GM18507 (cell line): Measurements from ENCODE around the gene KLK1.
A peak's percentile ranks its signal among the peaks of the same experiment; 100 is the strongest.
"Not testable (repeated sequence)": the region's sequence is repeated elsewhere in the genome, so short reads cannot be mapped to it uniquely, and the experiment has no call there.

ENCODE experiments used
- DNase-seq: peaks from one replicate; pipeline ENCODE4 v3.0.0; 2011; ENCODE audit warnings: low read depth; ENCODE audit not compliant: insufficient read length; ENCODE audit errors: extremely low spot score
- FAIRE-seq: peaks from 2 replicates; lab custom pipeline; 2011; peaks lifted over from hg19 to GRCh38; lab: Jason Lieb, UNC

Gene KLK1

DNA sequence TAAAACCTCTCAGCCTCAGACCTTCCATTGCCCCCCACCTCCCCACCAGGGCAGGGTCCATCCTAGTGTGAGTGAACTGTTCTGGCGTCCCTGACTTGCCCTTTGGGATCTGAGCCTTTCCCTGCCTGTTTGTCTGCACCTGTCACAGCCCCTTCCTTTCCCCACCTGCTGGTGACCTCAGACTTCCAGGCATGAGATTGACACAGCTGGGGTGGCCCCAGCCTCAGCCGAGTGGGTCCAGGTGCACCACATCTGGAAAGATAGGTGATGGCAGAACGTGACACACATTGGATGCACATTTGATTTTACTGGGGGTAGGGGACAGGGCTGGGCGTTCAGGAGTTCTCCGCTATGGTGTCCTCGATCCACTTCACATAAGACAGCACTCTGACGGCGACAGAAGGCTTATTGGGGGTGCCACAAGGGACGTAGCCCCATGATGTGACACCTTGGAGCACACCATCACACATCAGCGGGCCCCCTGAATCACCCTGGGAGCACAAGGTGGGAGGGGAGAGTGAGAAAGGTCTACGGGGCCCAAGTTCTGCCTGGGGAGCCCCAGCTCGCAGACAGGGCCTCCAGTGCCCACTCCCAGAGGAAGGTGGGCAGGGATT, 4.6 kb downstream of the KLK1 start:
- no peak for DNase-seq
- FAIRE-seq: peak; percentile 24

DNA sequence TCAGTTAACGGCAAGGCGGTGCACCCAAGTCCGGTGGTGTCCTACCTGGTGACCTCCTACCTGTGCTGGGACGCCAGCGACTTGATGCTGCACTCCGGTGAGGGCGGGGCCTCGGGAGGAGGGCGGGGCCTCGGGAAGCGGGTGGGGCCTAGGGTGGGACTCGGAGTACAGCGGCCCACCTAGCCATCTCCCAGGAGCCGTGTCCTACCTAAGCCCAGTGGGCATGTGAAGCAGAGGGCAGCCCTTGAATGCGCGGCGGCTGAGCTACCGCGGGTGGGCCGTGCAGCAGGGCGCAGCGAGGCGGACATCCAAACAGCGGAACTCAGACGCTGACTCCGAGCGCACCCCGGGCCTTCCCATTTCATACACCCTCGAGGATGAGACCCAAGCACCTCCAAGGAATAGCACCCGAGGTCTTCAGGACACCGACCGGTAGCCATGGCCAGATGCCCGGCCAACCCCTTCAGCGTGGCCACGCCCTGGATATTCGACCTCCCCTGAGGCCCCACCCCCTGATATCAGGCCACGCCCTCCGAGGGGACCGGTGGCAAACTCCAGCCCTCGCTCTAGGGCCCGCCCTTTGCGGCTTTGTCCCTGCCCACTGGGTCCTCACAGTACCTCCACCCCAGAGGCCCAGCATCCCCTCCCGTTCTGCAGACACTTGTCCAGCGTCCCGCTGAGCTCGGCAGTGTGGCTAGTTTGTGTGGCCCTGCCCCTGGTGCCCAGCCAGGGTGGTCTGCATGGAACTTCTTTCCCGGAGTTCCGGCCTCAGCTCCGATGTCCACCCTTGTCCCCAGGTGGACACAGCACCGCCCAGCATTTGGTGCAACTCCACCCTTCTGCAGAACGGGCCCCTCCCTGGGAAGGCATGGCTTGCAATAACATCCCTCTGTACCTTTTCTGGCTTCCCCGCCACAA, 5.4 kb downstream of the KLK1 start:
- peak; percentile 73 for DNase-seq
- no peak for FAIRE-seq

DNA sequence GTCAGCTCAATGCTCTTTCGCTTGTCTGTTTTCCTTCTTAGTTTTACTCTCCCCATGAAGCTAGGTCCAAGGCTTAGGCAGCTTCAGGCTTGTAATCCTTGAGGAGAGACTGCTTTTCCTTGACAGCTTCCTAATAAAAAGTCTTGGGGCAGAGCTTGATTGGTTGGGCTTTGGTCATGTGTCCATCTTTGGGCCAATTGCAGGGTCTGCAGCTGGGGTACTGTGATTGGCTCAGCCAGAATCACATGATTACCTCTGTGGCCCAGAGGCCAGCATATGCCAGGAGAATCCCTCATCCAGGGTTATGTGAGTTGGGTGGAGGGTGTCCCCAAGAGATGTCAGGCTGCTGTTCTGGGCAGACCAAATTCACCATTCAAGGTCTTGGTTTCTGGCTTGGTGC, 8.1 kb downstream of the KLK1 start:
- FAIRE-seq (no peak), DNase-seq (no peak)

DNA sequence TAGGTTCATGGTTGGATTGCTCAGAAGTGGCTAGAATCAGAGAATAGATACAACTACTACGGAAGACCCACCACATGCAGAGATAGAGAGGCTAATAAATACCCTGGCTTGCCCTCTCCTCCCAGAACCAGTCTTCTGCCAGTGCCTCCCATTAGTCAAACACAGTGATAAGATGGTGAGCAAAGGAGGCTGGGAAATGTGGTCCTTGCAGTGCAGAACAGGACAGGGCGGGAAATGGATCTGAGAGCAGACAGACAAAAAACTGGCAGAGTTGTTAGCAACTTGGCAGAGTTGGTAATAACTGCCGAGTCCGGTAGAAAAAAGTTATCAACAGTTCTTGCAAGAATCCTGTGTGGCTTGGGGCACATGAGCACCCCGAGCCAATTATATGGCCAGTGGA, 8.7 kb downstream of the KLK1 start:
- no peak for DNase-seq
- FAIRE-seq: no peak

DNA sequence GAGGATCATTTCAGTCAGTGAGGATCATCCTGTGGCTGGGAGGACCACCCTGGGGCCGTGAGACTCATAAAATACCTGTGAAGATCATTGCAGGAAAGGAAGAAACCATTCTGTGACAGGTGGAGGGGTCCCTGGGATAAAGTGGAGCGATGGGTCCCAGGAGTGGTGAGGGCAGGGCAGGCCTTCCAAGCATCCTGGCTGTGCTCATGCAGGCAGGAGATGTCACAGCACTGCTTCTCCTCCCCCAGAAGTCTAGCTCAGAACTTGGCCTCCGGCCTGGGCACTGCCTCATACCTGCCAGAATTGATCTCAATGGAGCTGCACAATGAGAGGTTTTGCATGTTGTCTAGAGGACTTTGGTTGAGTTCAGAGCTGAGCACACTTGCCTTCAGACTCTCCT, 11.1 kb downstream of the KLK1 start:
- FAIRE-seq: no peak
- DNase-seq: no peak

DNA sequence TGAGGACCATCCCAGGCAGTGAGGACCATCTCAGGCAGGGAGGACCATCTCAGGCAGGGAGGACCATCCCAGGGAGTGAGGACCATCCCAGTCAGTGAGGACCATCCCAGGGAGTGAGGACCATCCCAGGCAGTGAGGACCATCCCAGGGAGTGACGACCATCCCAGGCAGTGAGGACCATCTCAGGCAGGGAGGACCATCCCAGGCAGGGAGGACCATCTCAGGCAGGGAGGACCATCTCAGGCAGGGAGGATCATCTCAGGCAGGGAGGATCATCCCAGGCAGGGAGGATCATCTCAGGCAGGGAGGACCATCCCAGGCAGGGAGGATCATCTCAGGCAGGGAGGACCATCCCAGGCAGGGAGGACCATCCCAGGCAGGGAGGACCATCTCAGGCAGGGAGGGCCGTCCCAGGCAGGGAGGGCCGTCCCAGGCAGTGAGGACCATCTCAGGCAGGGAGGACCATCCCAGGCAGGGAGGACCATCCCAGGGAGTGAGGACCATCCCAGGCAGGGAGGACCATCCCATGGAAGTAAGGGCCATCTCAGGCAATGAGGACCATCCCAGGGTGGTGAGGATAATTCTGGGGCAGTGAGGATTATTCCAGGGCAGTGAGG, 11.9 kb downstream of the KLK1 start:
- FAIRE-seq, DNase-seq: not testable (repeated sequence)

DNA sequence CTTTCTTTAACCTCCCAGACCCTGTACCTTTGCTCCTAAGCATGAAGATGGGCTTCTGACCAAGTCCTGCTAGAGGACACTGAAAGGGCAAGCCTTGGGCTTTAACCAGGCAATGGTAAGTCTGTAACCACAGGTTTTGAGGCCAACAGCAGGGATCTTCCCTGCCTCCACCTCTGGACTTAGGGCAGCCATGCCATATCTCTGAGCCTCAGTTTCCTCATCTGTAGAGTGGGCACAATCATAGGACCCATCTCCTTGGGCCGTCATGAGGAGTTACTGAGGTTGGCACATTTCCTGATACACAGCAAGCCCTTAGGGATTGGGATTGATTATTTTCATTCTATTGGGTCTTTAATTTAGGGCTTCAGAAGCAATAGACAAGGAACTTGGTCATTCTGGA, 14.7 kb downstream of the KLK1 start:
- FAIRE-seq (no peak), DNase-seq (no peak)

DNA sequence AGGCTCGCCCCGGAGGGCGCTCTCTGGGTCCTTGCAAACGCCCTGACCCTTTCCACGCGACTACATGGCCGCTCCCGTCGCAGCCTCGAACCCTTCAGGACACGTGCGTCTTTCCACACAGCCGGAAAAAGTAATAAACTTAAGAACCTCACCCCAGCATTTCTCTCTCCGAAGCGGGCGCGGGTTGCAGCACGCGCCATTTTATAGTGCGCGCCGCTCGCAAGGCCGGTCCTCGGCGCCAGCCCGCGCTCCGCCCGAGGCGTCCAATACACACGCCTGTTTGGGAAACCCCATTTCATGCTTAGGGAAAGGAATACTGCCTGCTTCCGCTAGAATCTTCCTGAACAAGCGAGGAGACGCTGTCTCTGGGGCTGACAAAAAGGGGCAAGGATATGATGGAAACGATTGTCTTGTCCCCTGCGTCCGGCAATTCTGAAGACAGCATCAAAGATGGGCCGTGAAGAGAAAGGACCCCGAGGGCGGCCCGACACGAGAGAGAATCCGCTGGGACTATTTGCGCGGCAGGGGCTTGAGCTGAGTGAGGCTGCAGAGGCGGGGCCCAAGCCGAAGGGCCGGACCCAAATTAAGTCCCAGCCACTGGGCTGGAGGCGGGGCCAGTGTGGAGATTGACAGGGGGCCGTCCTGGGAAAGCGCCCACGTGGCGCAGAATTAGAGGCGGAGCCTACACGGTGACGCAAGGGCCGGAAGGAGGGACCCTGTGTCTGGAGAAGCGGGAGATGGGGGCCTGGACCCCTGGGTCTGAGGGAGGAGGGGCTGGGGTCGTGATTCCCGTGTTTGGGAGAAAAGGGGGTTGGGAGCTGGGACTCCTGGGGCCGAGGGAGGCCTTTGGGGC, 18.9 kb downstream of the KLK1 start:
- FAIRE-seq: peak; percentile 98

DNA sequence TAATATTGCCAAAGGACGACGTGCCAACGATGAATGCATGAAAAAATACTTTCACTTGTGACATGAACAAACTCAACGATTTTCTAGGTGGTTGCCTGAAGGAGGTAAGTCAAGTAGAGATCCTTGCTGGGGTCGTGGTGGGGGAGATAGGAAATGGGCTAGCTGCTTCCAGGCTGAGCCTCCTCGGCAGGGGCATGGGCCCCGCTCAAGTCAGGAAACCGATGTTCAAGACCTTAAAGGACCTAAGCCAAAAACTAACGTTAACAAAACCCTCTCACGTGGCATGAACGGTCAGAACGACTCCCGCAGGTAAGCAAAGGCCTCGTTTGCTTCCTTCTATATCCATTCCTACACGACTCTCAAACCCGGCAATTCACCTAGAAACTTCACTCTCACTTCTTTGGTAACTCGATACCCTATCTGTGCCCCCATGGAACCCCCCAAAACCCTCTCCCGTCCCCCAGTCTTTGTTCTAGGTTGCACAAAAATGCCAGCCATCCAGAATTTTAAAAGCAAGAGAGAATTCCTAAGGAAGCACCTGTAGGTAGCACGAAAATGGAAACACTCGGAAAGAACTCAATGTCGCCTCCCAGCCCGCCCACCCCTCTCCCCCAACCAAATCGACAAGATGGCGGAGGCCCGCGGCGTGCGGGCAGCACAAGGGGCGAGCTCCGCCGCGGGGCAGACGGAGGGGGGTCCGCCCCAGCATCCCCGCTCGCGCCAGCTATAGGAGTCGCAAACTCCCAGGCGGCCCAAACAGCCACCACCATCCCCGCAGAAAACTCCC, 19.8 kb downstream of the KLK1 start:
- DNase-seq (no peak), FAIRE-seq (no peak)

More for the DNA sequence above, 18.9 kb downstream of the KLK1 start:
- DNase-seq: peak; percentile 93

DNA sequence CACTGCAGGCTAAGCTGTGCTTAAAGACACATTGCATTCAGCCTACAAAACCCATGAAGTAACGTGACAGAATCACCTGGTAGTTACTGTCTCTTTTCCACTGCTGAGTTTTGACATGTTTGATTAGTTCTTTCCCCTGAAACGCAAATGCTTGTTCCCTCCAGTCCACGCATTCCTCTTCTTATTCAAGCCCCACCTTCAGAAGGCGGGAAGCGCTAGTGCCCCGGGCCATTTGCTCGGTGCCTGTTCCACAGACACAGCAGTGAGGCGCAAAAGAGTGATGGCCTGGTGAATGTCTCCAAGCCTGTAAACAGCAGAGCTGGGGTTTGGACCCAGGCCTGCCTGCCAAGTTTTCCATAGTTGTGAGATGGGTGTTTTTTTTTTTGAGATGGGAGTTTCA, 22.5 kb downstream of the KLK1 start:
- DNase-seq: no peak
- no peak for FAIRE-seq

DNA sequence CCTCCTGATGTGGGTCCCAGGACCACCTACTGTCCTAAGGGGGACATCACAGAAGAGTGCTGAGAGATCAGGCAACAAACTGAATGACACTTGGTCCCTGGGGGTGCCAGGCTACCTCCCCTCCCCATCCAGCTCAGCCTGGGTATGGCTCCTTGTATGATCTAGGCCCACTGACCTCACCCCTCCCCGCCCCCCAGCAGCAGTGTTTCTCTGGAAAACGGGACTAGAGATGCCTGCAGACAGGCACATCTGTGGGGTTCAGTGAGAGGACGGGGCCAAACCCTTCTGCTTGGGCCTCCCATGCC, 24.1 kb downstream of the KLK1 start:
- FAIRE-seq: no peak
- DNase-seq: no peak

DNA sequence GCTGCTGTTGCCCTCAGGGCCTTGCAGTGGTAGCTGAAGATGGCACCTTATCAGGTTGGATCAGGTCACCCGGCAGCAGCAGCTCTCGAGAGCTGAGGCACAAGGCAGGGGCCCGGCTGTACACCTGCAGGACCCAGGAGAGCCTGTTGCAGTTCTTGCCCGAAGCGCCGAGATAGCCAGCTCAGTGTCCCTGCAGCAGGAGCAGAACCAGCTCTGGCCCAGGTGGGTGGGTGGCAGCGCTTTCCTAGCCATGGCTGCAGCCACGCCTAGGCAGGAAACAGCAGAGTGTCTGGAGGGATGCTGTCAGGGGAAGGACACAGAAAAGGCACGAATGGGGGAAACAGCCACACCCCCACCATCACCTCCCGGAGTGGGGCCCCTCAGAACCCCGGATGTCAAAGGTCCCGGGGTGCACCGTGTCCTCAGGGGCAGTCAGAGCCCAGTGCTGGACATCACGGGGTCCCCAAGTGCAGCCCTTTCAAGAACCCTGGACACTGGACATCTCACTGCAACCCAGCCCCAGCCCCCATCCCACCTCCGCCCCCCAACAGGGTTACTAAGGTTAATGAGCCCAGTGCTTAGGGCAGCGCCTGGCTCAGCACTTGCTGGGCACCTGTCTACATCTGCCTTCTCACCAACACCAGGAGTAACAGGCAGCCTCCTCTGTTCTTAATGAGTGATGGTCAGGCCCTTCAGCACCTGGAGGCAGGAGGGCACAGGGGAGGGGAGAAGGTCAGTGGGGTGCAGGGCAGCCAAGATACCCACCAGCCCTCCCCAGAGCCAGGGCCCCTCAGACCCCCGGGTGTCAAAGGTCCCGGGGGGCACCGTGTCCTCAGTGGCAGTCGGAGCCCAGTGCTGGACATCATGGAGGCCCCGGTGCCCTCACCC, 24.7 kb downstream of the KLK1 start:
- DNase-seq: no peak
- FAIRE-seq: no peak

DNA sequence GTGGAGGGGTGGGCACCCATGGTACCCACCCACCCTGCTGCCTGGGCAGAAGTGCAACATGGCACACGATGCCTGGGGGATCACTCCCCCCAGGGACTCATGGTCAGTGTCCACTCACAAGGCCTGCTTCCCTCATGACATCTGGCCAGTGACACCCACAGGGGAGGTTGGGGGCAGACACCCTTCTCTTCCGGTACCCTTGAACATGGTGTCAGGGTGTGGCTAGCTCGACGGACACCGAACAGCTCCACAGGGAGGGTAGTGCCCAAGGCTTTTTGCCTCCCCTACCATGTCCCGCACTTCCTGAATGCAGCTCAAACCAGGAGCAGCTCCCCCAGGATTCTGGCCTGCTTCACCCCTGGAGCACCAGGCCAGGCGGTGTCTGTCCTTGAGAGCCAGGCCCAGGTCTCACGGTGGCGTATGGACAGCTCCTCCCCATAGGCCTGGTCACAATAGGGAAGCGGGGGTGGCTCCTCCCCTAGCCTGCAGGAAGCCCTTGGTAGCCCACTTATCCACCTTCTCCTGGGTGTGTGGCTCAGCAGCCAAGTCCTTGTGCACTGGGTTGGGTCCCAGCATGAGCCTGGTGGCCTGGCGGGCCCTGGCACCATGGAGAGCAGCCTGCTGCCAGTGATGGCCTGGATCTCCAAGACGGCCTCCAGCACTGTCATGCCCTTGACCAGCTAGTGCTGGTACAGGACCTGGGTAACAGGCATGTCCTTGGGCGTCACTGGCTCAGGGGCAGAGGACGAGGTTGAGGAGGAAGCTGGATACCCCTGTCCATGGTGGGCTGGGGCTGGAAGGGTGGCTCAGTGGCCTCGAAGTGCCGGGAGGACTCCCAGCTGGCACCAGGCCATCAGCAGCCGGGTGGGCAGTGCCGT, 25.6 kb downstream of the KLK1 start:
- DNase-seq: no peak
- no peak for FAIRE-seq

DNA sequence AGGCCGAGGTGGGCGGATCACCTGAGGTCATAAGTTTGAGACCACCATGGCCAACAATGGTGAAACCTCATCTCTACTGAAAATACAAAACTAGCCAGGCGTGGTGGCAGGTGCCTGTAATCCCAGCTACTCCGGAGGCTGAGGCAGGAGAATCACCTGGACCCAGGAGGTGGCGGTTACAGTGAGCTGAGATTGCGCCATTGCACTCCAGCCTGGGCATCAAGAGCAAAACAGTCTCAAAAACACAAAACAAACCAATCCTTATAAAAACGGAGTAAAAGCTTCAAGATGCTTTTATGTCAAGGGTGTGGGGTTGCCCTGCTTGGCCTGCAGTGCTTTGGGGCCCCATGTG, 26.2 kb downstream of the KLK1 start:
- FAIRE-seq (no peak), DNase-seq (no peak)

DNA sequence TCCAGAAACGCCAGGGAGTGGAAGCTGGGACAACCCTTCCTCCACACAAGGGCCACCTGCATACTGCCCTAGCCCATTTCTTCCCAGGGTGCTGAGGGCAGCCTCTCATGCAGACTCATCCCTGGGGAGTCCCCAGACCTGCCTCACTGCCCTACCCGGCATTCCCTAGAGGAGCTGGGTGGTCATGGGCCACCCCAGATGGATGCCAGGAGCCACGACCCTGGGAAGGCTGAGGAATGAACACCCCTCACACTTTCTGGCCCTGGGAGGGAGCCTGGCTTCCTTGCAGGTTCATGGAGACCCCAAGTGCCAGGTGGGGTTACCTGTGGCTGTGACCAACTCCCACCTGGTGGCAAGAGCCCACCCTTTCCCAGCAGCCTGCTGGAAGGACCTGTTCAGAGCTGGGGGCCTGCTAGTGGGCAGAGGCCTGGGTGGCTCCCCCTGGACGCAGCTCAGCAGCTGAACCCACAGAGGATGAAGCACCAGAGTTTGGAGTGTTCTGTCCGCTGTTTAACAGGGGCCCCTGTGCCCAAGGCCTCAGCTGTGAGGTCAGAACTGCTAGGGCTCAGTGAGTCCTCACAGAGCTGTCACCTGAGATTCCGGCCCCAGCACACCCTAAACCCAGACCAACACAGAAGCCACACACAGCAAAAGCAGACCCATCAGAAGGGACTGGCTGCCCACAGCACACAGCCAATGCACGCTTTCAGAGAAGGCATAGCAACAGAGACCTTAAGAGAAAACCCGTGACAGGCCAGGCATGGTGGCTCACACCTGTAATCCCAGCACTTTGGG, 26.8 kb downstream of the KLK1 start:
- no peak for DNase-seq
- FAIRE-seq: no peak

DNA sequence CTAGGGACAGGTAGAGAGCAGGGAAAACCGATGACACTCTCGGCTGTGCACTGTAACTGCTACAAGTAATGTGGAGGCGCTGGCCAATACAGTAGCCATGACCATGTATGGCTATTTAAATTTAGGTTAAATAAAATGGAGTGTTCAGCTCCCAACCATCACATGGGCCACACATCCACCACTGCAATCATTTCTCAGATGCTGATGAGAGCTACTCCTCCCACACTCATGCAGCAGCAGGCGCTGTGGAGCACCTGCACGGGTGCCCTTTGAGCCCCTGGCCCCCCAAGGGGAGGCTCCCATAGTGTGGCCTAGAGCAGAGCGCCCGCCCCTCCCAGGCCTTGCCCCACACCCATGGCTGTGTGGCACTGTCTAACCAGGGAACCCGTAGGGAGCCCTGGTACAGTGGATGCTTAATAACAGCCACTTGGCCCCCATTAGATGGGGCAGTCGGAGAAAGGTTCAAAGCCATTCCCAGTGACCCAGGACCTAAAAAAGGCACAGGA, 27.4 kb downstream of the KLK1 start:
- DNase-seq: no peak
- no peak for FAIRE-seq

DNA sequence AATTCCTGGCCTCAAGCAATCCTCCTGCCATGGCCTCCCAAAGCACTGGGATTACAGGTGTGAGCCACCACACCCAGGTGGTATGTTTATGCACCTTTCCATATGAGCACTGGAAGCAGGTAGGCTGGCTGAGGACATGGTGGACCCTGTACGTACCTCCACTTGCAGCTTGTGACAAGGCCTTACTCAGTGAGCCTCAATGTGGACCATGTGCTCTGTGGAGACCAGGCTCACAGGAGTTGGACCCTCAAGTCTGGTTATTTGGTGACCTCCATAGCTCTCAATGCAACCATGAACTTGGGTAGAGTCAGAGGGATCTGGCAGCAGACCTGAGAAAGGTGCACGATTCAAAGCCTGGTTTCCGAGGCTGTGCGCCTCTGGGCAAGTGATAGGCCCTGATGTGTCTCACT, 27.9 kb downstream of the KLK1 start:
- FAIRE-seq (no peak), DNase-seq (no peak)
